LoVo (cell line): Measurements from ENCODE around the gene DEDD.

Experiments used
- DNase-seq: peaks from one replicate; pipeline ENCODE4 v3.0.0-alpha.2; 2016; ENCODE audit warnings: low spot score

Gene DEDD, protein sequence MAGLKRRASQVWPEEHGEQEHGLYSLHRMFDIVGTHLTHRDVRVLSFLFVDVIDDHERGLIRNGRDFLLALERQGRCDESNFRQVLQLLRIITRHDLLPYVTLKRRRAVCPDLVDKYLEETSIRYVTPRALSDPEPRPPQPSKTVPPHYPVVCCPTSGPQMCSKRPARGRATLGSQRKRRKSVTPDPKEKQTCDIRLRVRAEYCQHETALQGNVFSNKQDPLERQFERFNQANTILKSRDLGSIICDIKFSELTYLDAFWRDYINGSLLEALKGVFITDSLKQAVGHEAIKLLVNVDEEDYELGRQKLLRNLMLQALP

DNA sequence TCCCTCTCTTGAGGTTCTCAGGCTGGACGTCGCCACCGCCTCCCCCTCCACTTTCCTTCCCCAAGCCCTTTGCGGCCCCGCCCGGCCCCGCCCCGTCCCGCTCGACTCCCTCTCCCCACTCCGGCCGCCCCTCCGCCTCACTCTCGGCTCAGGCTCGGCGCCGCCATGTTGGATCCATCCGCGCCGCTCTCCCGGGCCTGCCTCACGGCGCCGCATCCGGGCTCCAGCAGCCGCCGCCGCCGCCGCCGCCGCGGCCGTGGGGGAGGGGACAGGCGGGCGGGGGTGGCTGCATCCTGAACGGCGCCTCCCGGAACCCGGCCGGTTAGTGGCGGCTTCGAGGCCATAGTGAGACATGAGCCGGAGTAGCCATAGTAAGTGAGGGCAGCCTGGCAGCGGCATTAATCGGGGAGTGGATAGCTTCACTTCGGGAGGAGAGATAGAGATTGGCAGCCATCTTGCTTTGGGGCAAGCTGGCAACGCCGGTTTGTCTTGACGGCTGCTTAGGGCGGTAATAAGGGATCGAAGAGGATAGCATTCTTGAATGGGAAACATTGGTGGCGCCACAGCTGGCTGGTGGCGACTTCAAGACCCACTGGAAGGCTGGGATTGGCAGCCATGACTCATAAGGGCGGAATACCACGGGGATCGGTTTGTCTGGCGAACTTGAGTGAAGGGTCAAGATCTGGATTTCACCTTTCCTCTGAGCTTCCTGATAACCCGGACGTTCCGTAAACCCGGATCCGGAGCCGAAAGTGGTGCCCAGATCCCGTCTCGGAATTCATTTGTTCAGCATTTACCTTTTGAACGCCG is at the start of gene DEDD:
TSS of gene DEDD (minus strand) at position 258 of the 810 bp plus-strand sequence. CDS start 8,205 bp downstream, outside the sequence.
- DNase-seq, result peak; percentile 94

GRCh38 chr1:161182214-161182613 is 49.7 kb upstream of the DEDD start:
- no peak for DNase-seq

DNA sequence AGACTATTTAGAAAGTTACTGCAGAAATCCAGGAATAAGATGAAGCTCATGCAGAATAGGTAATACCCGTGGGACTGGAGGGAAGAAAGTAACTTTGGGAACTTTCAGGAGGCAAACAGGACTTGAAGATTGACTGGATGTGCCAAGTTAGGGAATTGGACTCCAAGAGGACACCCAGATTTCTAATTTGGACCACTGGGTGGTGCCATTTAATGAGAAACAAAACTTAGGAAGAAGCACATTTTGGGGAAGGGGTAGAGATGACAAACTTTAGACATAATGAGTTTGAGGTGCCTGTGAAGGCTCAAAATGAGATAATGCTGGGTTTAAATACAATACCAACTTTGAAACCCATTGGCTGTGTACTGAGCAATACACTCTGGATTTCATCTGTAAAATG is 48.2 kb upstream of the DEDD start:
- no peak for DNase-seq

GRCh38 chr1:161179698-161180097 is 47.2 kb upstream of the DEDD start:
- DNase-seq, result no peak

DNA sequence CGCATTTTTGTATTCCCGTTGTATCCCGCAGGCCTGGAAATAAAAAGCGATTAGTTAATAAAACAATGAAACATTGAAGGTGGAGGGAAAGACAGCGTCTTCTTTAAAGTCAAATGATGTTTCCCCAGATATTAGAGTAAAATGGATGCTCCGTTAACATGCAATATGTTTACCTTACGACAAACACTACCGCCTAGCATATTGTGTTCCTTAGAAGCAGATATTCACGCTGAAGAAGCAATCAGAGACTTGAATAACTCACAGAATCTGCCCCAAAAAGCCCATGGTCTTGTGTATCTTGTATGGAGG is 45.4 kb upstream of the DEDD start:
- no peak for DNase-seq

GRCh38 chr1:161177112-161177935 is 44.9 kb upstream of the DEDD start, which contains the start of gene B4GALT3:
TSS of gene B4GALT3 (minus strand) at chr1:161177507. CDS start at chr1:161176060, 1,447 bp downstream.
- peak; percentile 81 for DNase-seq

GRCh38 chr1:161176468-161177111 is 44.1 kb upstream of the DEDD start:
- DNase-seq, result no peak

- no peak for DNase-seq
These were observed 43.4 kb upstream of the DEDD start for GRCh38 chr1:161175771-161176453.

- DNase-seq, result no peak
These were observed 42.4 kb upstream of the DEDD start for GRCh38 chr1:161174911-161175310.

GRCh38 chr1:161173711-161174110 is 41.2 kb upstream of the DEDD start:
- DNase-seq, result no peak

DNA sequence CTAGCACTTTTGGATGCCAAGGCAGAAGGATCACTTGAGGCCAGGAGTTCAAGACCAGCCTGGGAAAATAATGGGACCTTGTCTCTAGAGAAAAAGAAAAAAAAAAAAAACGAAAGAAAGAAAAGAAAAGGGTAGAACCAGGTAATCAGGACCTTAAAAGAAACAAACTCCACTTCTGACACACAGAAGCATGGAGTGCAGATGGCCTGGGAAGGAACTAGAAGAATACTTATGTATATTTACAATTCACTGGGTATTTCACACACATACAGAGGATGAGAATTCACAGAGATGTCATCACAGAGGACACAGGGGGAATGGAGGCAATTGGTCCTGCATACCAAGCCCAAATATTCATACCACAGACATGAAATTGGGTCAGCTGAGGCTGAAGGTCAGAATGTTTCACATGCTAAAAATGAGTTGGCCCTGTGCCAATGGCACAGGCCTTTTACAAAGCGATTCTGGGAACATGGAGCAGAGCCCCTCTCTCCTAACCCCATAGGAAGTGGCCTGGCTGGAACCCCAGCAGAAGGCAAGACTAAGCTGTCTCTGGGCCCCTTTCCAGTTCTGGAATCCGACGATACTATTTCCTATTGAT is 40.4 kb upstream of the DEDD start:
- DNase-seq, result no peak

DNA sequence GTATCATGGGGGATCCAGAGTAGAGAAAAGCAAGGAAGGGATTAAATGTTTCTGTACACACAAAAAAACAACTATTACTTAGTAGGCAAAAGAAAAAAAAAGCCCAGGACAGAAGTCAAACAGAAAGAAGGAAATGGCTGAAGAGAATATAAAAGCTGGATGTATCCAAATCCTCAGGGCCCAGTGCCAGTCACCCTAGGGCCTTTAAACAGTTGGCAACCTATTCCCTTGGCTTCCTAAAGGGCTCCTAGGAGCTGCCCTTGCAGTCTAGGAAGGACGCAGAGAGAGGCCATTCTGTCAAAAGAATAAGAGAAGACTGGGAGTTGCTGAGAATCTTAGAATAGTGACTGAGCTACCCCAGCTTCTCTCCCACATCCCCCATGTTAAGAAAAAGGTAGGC is 39.9 kb upstream of the DEDD start:
- no peak for DNase-seq

DNA sequence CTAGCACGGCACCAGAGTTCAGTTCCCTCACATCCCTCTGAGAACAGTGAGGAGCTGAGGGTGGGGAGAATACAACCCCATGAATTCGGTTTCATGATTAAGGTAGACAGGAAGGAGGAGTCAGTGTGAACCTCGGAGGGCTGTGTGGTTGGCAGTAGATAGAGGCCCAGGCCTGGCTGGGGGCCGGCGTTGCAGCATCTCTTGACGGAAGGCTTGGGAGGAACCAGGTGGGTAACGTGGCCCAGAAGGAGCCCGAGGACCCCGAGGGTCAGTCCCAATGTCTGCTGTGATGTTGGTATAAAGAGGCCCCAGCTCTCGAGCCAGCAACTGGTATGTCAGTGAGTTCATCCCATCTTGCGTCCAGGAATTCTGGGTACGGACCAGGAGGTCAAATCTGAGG is 39.2 kb upstream of the DEDD start:
- DNase-seq, result no peak

GRCh38 chr1:161171191-161171590 is 38.7 kb upstream of the DEDD start:
- no peak for DNase-seq

DNA sequence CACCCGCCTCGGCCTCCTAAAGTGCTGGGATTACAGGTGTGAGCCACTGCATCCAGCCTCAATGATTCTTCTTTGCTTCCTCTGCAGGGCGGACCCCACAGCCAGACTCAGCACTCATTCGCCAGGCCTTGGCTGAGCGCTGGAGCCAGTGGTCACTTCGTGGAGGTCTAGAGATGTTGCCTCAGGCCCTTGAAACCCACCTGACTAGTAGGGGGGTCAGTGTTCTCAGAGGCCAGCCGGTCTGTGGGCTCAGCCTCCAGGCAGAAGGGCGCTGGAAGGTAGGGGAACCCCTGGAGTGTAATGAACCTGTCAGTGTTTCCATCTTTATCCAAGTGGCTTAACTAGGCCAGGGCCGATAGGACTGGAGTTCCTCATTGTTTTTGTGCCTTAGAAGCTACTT is 36.4 kb upstream of the DEDD start:
- DNase-seq, result no peak

DNA sequence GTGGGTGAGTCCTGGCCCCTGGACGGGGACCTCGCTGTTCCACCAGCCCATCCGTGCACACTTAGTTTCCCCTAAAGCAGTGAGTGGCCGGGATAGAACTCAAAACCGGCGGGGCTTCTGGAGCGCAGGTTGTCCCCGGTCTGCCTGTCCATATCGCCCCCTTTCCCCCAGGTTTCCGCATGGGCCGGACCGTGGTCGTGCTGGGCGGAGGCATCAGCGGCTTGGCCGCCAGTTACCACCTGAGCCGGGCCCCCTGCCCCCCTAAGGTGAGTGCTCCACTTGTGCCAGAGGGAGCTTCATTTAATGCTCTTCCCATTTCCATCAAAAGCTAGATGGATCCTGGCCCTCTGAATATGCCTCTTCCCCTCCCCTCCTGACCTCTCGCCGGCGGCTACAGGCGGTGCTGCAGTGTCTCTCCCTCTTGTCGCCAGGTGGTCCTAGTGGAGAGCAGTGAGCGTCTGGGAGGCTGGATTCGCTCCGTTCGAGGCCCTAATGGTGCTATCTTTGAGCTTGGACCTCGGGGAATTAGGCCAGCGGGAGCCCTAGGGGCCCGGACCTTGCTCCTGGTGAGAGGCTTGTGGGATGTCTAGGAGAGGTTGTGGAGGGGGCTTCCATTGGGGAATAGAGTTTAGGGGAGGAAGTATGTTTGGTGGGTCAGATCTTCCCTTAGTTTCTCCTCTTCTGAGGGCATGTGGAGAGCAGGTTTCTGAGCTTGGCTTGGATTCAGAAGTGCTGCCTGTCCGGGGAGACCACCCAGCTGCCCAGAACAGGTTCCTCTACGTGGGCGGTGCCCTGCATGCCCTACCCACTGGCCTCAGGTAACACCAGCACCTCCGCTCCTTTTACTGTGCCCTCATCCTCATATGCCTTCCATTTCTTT is 34.4 kb upstream of the DEDD start:
- peak; percentile 17 for DNase-seq

- peak; percentile 96 for DNase-seq
These were observed 33.5 kb upstream of the DEDD start, which contains the start of gene PPOX for GRCh38 chr1:161165742-161166668. TSS of gene PPOX (plus strand) at chr1:161166426. CDS start at chr1:161166848, 422 bp downstream.

- DNase-seq, result no peak
These were observed 32.6 kb upstream of the DEDD start for GRCh38 chr1:161164901-161165610.
